GM18507 (cell line): Measurements from ENCODE around the gene OR5B2.
"Not testable (repeated sequence)": the region's sequence is repeated elsewhere in the genome, so short reads cannot be mapped to it uniquely, and the experiment has no call there.

ENCODE experiments used
- DNase-seq: peaks from one replicate; pipeline ENCODE4 v3.0.0; 2011; ENCODE audit warnings: low read depth; ENCODE audit not compliant: insufficient read length; ENCODE audit errors: extremely low spot score
- FAIRE-seq: peaks from 2 replicates; lab custom pipeline; 2011; peaks lifted over from hg19 to GRCh38; lab: Jason Lieb, UNC

The OR5B2 gene

DNA sequence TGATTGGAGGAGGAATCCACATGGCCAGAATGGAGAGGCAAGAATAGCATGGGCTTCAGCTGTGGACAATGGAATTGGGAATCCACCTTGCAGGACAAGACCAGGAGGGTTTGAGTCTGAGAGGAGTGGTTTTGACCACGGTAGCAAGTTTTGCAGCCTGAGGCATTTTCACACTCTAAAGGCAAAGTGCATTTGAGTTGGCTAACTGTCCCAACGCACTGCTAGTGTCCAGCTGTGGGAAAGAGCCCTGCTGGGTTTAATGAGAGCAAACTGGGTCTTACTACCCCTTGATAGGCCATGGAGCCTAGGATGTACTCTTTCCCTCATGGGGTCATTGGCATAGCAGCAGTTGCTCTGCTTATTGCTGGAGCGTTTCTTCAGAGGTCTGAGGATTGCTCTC, at the start of gene OR5B2:
TSS of gene OR5B2 (minus strand) at position 101 of the 400 bp plus-strand sequence. CDS start 4,860 bp downstream, outside the sequence.
- FAIRE-seq = no peak
- DNase-seq = no peak

DNA sequence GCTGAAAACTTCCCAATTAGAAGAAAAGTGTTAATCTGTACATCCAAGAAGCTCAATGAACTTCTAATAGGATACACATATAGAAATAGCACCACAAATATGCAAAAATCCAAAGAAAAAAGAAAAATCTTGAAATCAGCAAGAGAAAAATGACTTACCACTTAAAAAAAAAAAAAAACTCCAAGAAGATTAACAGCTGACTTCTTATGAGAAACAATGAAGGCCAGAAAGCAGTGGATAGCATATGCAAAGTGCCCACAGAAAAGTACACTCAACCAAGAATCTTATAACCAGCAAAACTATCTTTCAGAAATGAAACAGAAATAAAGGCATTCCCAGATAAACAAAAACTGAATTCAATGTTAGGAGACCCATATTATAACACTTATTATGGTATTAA, 44.0 kb upstream of the OR5B2 start:
- FAIRE-seq (no peak), DNase-seq (no peak)

DNA sequence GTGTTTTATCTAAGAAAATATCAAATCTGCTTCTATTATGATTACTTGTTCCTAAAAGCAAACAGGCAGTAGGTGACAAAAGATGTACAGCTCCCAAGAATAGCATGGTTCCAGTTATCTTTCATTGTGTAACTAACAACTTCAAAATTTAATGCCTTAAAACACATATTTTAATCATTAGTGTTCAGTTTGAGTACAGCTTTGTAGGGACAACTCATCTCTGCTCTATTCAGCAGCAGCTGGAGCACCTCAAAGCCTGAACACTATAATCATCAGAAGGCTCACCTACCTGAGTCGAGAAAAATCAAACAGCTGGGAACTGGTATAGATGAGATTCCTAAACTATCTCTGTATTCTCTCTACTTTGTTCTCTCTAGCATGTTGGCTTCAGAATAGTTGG, 38.4 kb upstream of the OR5B2 start:
- DNase-seq (no peak), FAIRE-seq (no peak)

DNA sequence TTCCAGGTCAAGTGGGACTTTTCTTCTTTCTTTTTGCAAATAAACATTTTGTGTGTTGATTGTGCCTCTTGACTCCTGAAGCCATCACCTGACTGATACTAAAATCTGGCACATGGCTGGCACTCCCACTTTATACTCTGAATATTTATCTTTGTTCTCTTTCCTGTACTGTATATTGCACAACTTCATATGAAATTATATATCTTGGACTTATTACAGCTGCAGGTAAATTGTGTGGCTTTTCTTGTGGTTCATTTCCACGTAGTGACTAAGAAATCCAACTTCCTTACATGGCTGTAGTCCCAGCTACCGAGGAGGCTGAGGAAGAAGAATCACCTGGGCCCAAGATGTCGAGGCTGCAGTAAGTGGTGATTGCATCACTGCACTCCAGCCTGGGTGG, 37.8 kb upstream of the OR5B2 start:
- FAIRE-seq = no peak
- no peak for DNase-seq

DNA sequence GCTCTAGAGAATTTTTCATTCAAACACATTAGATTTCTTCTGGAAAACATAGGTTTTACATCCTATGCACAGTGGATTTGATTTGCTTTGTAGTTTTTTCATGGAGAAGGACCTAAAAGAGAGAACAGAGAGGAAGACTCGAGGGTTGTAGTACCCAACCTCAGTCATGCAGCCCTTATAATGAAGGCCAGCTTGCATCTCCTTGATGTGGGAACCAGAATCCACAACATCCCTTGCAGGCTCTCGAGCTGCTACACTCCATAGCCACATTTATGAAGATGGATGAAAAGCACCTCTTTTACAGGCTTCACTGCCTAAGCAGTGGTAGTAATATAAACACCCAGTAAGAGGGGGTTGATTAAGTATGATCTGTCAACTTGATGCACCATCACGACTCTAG, 23.7 kb upstream of the OR5B2 start:
- FAIRE-seq = no peak
- no peak for DNase-seq

DNA sequence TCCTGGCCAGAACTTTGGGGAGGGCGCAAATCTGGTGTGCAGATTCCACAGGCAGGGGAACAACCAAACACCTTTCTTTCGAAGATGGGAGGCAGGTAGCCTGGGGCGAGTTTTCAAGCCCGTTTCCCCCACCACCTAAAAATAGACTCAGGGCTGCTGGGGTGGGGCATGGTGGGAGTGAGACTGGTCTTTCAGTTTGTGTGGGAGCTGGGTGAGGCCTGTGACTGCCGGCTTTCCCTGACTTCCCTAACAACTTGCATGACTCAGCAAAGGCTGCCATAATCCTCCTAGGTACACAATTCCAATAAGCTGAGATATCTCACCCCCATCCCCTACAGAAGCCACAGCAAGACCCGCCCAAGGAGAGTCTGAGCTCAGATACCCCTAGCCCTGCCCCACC, 18.4 kb upstream of the OR5B2 start:
- FAIRE-seq = no peak
- no peak for DNase-seq

DNA sequence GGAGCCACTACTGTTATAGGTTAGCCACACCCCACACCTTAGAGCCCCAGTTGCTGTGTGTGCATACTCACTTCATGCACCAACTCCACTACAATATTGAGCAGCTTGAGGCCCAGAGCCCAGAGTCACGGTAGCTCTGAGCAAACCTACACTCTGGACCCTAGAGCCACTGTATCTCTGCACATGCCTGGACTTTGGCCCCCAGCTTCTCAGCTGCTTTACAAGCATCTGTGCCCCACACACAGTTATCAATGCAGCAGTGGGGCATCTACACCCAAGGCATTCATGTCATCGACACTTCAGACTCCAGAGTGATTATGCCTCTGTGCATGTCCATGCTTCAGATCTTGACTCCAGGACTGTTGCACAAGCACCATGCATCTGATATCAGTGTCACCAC, 16.4 kb upstream of the OR5B2 start:
- FAIRE-seq = no peak

DNA sequence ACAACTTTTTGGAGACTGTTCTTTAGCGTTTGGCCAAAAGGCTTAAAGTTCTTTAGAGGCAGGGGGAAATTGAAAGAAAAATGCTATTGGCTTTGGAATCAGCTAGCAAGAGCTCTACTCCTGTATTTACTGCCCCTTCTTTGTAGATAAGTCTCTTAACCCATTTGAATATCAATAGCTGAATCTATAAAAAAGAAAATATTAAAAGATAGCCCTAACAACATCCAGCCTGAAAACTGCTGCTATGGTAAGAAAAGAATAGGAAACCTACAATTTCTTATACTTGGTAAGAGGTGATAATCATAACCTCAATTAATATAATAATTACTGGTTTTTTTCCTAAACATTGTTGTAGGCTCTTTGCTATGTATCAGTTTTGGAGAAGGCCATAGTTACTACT, 14.2 kb upstream of the OR5B2 start, which contains the start of gene OR5B12:
TSS of gene OR5B12 (minus strand) at position 101 of the 400 bp plus-strand sequence. CDS start 2,085 bp downstream, outside the sequence.
- FAIRE-seq = no peak
- no peak for DNase-seq

More for the DNA sequence above, 16.4 kb upstream of the OR5B2 start:
- DNase-seq = no peak

DNA sequence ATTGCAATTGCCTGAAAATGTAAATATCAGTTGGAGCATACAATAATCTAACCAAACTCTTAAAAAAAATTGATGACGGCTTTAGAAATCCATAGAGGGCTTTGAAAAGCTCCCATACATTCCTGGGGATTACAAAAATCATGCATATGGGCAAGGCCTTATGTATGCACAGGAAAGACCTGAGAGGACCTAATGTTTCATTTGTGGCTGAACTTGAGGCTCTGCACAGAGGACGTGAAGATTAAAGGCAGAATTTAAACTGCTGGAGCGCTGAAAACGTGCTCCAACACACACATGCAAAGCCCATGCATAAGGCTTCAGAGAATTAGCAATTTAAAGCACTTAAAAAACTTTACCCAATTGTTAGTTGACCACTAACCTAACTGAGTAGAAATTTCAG, 10.6 kb upstream of the OR5B2 start:
- no peak for DNase-seq
- FAIRE-seq = no peak

DNA sequence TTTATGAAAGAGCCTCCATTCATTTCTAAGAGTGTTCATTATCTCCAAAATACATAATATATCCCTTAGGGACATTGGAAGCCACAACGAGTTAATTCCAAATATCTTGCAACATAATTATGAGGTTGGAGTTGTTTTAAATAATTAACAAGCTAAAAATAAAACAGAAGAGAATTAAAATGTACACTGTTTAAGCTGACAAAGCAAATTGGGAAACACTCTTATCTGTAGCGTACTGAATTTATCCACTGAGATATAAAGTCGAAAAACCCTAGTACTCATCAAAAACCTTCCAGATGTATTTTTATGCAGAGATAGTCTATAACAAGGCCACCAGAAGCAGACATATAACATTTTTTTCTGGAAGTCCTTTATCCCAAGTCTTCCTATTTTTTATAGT, 6.3 kb upstream of the OR5B2 start:
- FAIRE-seq = no peak
- DNase-seq = no peak

DNA sequence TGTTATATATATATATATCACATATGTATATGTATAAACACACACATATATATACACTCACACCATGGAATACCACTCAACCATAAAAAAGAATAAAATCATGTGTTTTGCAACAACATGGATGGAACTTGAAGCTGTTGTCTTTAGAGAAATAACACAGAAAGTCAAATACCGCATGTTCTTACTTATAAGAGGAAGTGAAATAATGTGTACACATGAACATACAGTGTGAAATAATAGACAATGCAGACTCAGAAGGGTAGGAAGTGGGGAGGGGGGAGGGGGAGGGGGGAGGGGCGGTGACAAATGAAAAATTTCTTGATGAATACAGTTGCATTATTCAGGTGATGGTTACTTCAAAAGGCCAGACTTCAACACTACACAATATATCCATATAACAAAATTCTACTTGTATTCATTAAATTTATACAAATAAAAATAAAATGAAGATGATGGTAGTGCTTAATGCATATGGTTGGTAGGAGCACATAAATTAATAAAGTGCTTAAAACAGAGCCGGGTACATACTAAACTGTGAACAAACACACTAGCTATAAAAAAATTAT, 5.8 kb upstream of the OR5B2 start:
- DNase-seq = no peak
- no peak for FAIRE-seq

DNA sequence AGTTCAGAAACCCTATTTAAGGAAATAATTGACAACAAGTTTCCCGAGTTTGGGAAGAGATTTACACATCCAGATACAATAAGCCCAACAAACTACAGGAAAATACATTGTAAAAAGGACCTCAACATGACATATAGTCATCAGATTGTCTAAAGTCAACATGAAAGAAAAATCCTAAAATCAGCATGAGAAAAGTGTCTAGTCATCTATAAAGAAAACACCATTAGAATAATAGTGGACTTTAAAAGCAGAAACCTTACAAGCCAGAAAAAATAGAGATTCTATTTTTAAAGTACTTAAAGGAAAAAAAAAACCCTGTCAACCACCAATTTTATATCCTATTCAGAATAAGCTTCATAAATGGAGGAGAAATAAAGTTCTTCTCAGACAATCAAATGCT, 1.4 kb upstream of the OR5B2 start:
- DNase-seq = no peak
- FAIRE-seq = no peak

DNA sequence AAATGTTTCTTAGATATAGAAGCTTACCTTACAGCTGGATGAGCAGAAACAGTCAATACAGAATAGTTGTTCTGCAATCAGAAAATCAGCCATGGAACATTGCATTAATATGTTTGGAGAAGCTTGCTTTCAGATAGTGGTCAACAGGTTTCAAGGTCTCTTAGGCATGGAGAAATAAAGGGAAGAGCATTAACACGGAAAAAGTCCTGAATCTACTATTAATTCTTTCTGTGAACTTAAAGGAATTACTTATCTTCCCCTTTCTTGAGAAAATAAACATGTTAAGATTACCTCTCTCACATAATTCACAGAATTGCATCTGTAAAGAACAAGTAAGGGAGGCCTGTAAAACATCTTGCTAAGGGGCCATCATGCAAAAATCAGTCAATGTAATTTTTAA, 21.1 kb downstream of the OR5B2 start, which contains the start of gene OR5B3:
TSS of gene OR5B3 (minus strand) at position 101 of the 400 bp plus-strand sequence. CDS start 3,465 bp downstream, outside the sequence.
- FAIRE-seq = no peak
- no peak for DNase-seq

DNA sequence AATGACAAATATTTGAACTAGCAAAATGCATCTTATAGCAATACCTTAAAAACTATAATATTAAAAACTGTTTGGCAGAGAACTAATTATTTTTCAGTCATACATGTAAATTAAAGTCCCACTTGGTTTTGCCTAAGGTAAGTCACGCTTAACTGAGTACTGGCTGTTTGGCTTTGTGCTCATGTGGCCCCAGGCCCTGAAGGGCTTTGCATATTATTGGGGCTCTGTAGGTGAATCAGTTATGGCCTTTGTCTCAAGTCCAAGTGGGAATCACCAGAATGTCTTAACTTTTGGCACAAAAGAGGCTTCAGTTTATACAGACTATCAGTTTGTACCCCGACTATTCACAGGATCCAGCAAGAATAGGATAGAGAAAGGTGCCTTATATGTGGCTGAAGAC, 28.3 kb downstream of the OR5B2 start:
- FAIRE-seq, DNase-seq: not testable (repeated sequence)

DNA sequence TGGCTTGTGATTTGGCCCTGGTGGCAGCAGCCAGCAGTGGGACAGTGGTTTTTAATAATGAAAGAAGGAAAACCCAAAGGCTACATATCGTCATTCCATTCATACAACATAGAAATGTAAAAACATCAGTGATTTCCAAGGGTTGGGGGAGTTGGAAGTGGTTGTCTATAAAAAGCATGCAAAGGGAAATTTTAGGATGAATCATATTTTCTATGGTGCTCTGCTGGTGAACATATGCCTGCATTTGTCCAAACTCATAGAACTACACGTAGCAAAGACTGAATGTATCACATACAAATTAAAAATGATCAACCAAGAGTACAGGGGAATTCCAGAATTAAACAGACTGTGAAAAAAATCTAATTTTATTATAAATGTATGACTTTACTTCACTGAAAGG, 32.3 kb downstream of the OR5B2 start:
- DNase-seq = no peak
- FAIRE-seq = no peak

DNA sequence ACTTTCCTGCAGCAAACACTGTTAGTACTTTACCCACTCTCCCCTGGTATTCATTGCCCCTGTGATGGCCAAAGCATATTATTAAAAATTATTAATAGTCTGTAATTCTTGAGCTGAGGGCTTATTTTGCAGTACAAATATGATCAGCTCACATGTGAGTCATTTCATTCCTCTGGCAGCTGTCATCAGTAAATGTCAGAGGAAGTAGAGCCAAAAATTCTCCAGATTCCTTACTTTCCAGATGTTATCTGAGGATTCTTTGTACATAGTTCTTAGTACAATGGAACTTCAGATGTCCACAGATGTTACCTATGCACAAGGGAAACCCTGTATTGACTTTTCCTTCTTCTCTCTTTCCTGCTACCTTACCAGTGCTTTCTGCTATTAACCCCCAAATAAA, 33.7 kb downstream of the OR5B2 start:
- no peak for DNase-seq
- FAIRE-seq = no peak

DNA sequence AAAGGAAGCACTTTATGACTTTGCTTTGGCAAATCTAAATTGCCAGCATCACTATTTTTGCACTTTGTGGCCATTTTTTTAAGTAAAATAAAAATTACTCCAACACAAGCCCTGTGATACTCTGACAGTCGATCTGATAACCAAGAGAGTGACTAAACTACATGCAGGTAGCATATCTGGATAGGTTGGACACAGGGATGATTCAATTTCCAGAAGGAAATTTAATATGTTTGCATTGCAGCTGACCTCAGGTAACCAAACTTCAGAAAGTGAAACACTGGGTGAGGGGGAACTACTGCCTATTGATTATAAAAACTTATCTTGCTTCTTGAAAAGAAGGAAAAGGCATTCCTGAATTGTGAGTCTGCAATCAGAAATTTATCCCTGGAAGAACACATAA, 35.2 kb downstream of the OR5B2 start:
- DNase-seq (no peak), FAIRE-seq (no peak)

DNA sequence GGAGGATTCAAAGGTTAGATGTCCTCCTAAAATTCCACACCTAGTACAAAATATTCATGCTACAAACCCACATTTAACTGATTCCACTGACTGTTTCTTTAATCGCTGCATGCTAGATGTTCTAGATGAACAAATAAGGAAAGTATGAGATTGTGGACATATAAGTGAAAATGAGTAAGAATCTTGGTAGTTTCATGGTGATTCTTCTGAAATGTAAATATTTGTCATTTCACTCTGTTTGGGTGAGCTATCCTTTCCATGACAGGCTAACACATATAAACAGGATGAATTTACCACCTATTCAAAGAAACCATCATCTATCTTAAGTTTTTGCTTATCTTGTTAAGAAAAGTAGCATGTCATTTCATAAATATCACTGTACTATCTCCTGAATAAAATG, 36.0 kb downstream of the OR5B2 start:
- no peak for FAIRE-seq
- no peak for DNase-seq

DNA sequence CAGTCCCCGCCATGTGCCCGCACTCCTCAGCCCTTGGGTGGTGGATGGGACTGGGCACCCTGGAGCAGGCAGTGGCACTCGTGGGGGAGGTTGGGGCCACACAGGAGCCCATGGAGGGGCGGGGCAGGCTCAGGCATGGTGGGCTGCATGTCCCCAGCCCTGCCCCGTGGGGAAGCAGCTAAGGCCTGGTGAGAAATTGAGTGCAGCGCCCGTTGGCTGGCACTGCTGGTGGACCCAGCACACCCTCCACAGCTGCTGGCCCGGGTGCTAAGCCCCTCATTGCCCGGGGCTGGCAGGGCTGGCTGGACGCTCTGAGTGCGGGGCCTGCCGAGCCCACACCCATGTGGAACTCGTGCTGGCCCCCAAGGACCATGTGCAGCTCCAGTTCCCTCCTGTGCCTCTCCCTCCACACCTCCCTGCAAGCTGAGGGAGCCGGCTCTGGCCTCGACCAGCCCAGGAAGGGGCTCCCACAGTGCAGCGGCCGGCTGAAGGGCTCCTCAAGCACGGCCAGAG, 37.3 kb downstream of the OR5B2 start:
- DNase-seq (no peak), FAIRE-seq (no peak)
